Stimulated activated CD8-positive, alpha-beta memory T cell treated with anti-CD3 and anti-CD28 coated beads, Interleukin-12 subunit alpha, Interleukin-12 subunit beta, amount 100 ng/mL, for 24 hours (primary cell): Measurements from ENCODE around the gene GRID2IP.

Experiments used
- DNase-seq: peaks from one replicate; pipeline ENCODE4 v3.0.0-alpha.2; 2020; ENCODE audit errors: extremely low read depth

The GRID2IP gene

DNA sequence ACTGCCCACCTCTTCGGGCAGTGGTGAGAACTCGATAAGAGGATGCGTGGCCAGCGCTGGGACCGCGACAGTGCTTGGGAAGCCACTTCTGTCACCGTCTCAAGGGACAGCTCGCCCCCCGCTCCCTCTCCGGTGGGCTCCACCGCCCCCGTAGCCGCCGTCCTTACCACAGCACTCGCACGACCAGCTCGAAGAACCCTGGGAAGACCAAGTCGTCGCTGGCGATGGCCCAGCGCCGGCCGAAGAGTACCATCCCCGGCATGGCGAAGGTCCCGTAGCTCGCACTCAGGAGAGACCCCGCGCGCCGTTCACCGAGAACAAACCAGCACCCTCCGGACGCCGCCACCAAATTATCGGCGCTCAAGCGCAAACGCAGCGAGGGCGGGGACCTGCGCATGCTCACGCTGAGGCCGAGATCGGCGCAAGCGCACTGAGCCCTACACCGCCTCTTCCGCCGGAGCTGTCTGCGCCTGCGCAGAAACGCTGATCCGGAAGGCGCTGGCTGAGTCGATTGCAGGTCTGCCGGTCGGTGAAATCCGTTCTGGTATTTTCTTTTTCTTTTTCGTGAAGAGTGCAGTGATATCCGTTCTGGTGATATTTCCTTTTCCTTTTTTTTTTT, 103.6 kb downstream of the GRID2IP start, which contains the start of gene DAGLB:
TSS of gene DAGLB (minus strand) at position 374 of the 619 bp plus-strand sequence. CDS start at position 262, 112 bp downstream.
- peak; percentile 86 for DNase-seq
